GM04504 (cell line): Measurements from ENCODE around the gene USP32.
A peak's percentile ranks its signal among the peaks of the same experiment; 100 is the strongest.

Experiments used
- DNase-seq: peaks from one replicate; pipeline ENCODE4 v3.0.0-alpha.2; 2012; ENCODE audit warnings: low read depth

The USP32 gene

GRCh38 chr17:60300011-60300410 lies 91.9 kb downstream of the USP32 start:
- no peak for DNase-seq

- DNase-seq, result no peak
These were observed 94.1 kb downstream of the USP32 start for GRCh38 chr17:60297760-60298401.

- no peak for DNase-seq
These were observed 95.8 kb downstream of the USP32 start for GRCh38 chr17:60296177-60296576.

- DNase-seq, result no peak
These were observed 98.2 kb downstream of the USP32 start for GRCh38 chr17:60293580-60294335.

- no peak for DNase-seq
These were observed 99.2 kb downstream of the USP32 start for GRCh38 chr17:60292697-60293096.

GRCh38 chr17:60284709-60285108 lies 107.2 kb downstream of the USP32 start:
- DNase-seq, result no peak

- DNase-seq, result no peak
These were observed 108.1 kb downstream of the USP32 start for GRCh38 chr17:60283816-60284215.

- no peak for DNase-seq
These were observed 111.3 kb downstream of the USP32 start for GRCh38 chr17:60280673-60281072.

GRCh38 chr17:60278237-60278636 lies 113.7 kb downstream of the USP32 start:
- no peak for DNase-seq

- DNase-seq, result no peak
These were observed 114.7 kb downstream of the USP32 start for GRCh38 chr17:60277258-60277657.

- no peak for DNase-seq
These were observed 122.5 kb downstream of the USP32 start for GRCh38 chr17:60269417-60269816.

GRCh38 chr17:60260540-60260939 lies 131.4 kb downstream of the USP32 start:
- DNase-seq, result no peak

GRCh38 chr17:60258313-60258712 lies 133.6 kb downstream of the USP32 start:
- DNase-seq, result no peak

GRCh38 chr17:60256174-60256573 lies 135.8 kb downstream of the USP32 start:
- no peak for DNase-seq

- DNase-seq, result no peak
These were observed 138.9 kb downstream of the USP32 start for GRCh38 chr17:60253048-60253447.

GRCh38 chr17:60252459-60252858 lies 139.5 kb downstream of the USP32 start:
- no peak for DNase-seq

- DNase-seq, result no peak
These were observed 142.6 kb downstream of the USP32 start for GRCh38 chr17:60249290-60249826.

GRCh38 chr17:60248618-60249289 lies 143.2 kb downstream of the USP32 start:
- DNase-seq, result no peak

GRCh38 chr17:60247836-60248461 lies 144.0 kb downstream of the USP32 start:
- DNase-seq, result no peak

GRCh38 chr17:60244656-60245055 lies 147.3 kb downstream of the USP32 start:
- no peak for DNase-seq

- DNase-seq, result no peak
These were observed 151.6 kb downstream of the USP32 start for GRCh38 chr17:60240290-60240689.

- DNase-seq, result peak; percentile 34
These were observed 160.2 kb downstream of the USP32 start for GRCh38 chr17:60231691-60232090.
